SJCRH30 (cell line): ENCODE results near the gene LRP5. TPM values are rescaled to one million over a fixed set of nuclear protein-coding genes. Genes with fewer than 3 reads are reported as not detected.
"Not testable (repeated sequence)": the region's sequence is repeated elsewhere in the genome, so short reads cannot be mapped to it uniquely, and the experiment has no call there.

Source experiments
- DNase-seq, 2 experiments: peaks; one replicate each; pipeline ENCODE4 v3.0.0-alpha.2; 2015 to 2020
- H3K27ac ChIP-seq: fragments of 250-450 bp; sonication (Bioruptor Pico); 2 replicates; pipeline ENCODE4 v1.5.1; 2020; ENCODE audit warnings: mild to moderate bottlenecking, moderate library complexity
- H3K27me3 ChIP-seq: fragments of 250-450 bp; sonication (Bioruptor Pico); 2 replicates; pipeline ENCODE4 v1.5.1; 2020; ENCODE audit warnings: mild to moderate bottlenecking, moderate library complexity
- H3K36me3 ChIP-seq: fragments of 250-450 bp; sonication (Bioruptor Pico); 2 replicates; pipeline ENCODE4 v1.5.1; 2020; ENCODE audit warnings: mild to moderate bottlenecking, moderate library complexity
- H3K4me1 ChIP-seq: fragments of 250-450 bp; sonication (Bioruptor Pico); 2 replicates; pipeline ENCODE4 v1.5.1; 2020; ENCODE audit warnings: mild to moderate bottlenecking, moderate library complexity
- H3K4me3 ChIP-seq: fragments of 250-450 bp; sonication (Bioruptor Pico); 2 replicates; pipeline ENCODE4 v1.5.1; 2020; ENCODE audit warnings: mild to moderate bottlenecking, moderate library complexity
- H3K9me3 ChIP-seq: fragments of 250-450 bp; sonication (Bioruptor Pico); replicated peaks from 2 replicates; pipeline ENCODE4 v1.5.1; 2020; ENCODE audit warnings: mild to moderate bottlenecking, moderate library complexity
- total RNA-seq: library from RNA; depleted of rRNA; stranded (reverse); fragments of >200 nt; shearing (Covaris generic); gene quantifications from 2 replicates; pipeline ENCODE4 v1.2.3, GENCODE V29; 2014

The LRP5 gene
- total RNA-seq, 1 experiment from 2014 or later, result 46.5 TPM

GRCh38 chr11:68338051-68338780 lies 25.8 kb downstream of the LRP5 start:
- H3K4me3 ChIP-seq, result no peak overlapping the region
- H3K4me1 ChIP-seq, result peaks cover 21% of the 10 kb centered on the region
- H3K36me3 ChIP-seq, result peaks cover 11% of the 10 kb centered on the region; the same call in 1 of the 2 replicates
- no peaks in the 10 kb centered on the region for H3K9me3 ChIP-seq
- no peak overlapping the region for H3K27ac ChIP-seq
- no peak for DNase-seq
- no peaks in the 10 kb centered on the region for H3K27me3 ChIP-seq

GRCh38 chr11:68340003-68340767 lies 27.8 kb downstream of the LRP5 start:
- Histone ChIP-seq H3K4me1 (peaks cover 22% of the 10 kb centered on the region), H3K36me3 (no peaks in the 10 kb centered on the region; the same call in 1 of the 2 replicates), H3K4me3 (no peak overlapping the region), H3K27ac (no peak overlapping the region), H3K9me3 (no peaks in the 10 kb centered on the region), H3K27me3 (no peaks in the 10 kb centered on the region)
- DNase-seq, result no peak

GRCh38 chr11:68340784-68341556 lies 28.6 kb downstream of the LRP5 start:
- DNase-seq, result no peak
- H3K9me3 ChIP-seq, result 0 out of 2 replicates have a peak, but pooled peaks cover 3% of the 10 kb centered on the region
- no peak overlapping the region for H3K4me3 ChIP-seq
- peaks cover 3% of the 10 kb centered on the region; the same call in 1 of the 2 replicates for H3K36me3 ChIP-seq
- H3K4me1 ChIP-seq, result peaks cover 22% of the 10 kb centered on the region
- no peak overlapping the region for H3K27ac ChIP-seq
- no peaks in the 10 kb centered on the region for H3K27me3 ChIP-seq

GRCh38 chr11:68341557-68342458 lies 29.4 kb downstream of the LRP5 start:
- Histone ChIP-seq H3K36me3 (peaks cover 3% of the 10 kb centered on the region; the same call in 1 of the 2 replicates), H3K27ac (no peak overlapping the region; the same call in 1 of the 2 replicates), H3K4me1 (peaks cover 22% of the 10 kb centered on the region), H3K4me3 (no peak overlapping the region), H3K9me3 (0 out of 2 replicates have a peak, but pooled peaks cover 3% of the 10 kb centered on the region), H3K27me3 (no peaks in the 10 kb centered on the region)
- DNase-seq, result no peak

GRCh38 chr11:68342459-68343158 lies 30.2 kb downstream of the LRP5 start:
- peaks cover 3% of the 10 kb centered on the region; the same call in 1 of the 2 replicates for H3K36me3 ChIP-seq
- DNase-seq, result peak; percentile 46 to 55
- no peaks in the 10 kb centered on the region for H3K27me3 ChIP-seq
- H3K4me1 ChIP-seq, result peaks cover 22% of the 10 kb centered on the region
- no peak overlapping the region for H3K4me3 ChIP-seq
- 0 out of 2 replicates have a peak, but pooled peaks cover 3% of the 10 kb centered on the region for H3K9me3 ChIP-seq
- peak overlapping the region; percentile 29; the same call in 1 of the 2 replicates for H3K27ac ChIP-seq

GRCh38 chr11:68343761-68344256 lies 31.4 kb downstream of the LRP5 start:
- H3K9me3 ChIP-seq, result 0 out of 2 replicates have a peak, but pooled peaks cover 3% of the 10 kb centered on the region
- DNase-seq, result no peak
- no peaks in the 10 kb centered on the region for H3K27me3 ChIP-seq
- no peak overlapping the region for H3K27ac ChIP-seq
- peaks cover 6% of the 10 kb centered on the region; the same call in 1 of the 2 replicates for H3K36me3 ChIP-seq
- H3K4me1 ChIP-seq, result peaks cover 22% of the 10 kb centered on the region
- no peak overlapping the region for H3K4me3 ChIP-seq

- H3K9me3 ChIP-seq, H3K27me3 ChIP-seq, H3K4me3 ChIP-seq, DNase-seq, H3K27ac ChIP-seq: not testable (repeated sequence)
- peaks cover 13% of the 10 kb centered on the region for H3K36me3 ChIP-seq
- peaks cover 22% of the 10 kb centered on the region for H3K4me1 ChIP-seq
These were observed 32.4 kb downstream of the LRP5 start for GRCh38 chr11:68344821-68345220.

GRCh38 chr11:68345776-68346461 lies 33.5 kb downstream of the LRP5 start:
- H3K4me1 ChIP-seq, result peaks cover 18% of the 10 kb centered on the region
- H3K9me3 ChIP-seq, result 0 out of 2 replicates have a peak, but pooled peaks cover 3% of the 10 kb centered on the region
- H3K27ac ChIP-seq, result no peak overlapping the region
- DNase-seq, result no peak
- H3K4me3 ChIP-seq, result no peak overlapping the region
- peaks cover 18% of the 10 kb centered on the region for H3K36me3 ChIP-seq
- H3K27me3 ChIP-seq, result no peaks in the 10 kb centered on the region

- H3K36me3 ChIP-seq, result peaks cover 18% of the 10 kb centered on the region
- H3K27ac ChIP-seq, result no peak overlapping the region
- 0 out of 2 replicates have a peak, but pooled peaks cover 3% of the 10 kb centered on the region for H3K9me3 ChIP-seq
- no peaks in the 10 kb centered on the region for H3K27me3 ChIP-seq
- H3K4me3 ChIP-seq, result no peak overlapping the region
- H3K4me1 ChIP-seq, result peaks cover 14% of the 10 kb centered on the region
- DNase-seq, result no peak
These were observed 34.0 kb downstream of the LRP5 start for GRCh38 chr11:68346462-68346790.

GRCh38 chr11:68347345-68347744 lies 35.0 kb downstream of the LRP5 start:
- DNase-seq, result no peak
- Histone ChIP-seq H3K4me1 (peaks cover 11% of the 10 kb centered on the region), H3K27me3 (no peaks in the 10 kb centered on the region), H3K4me3 (no peak overlapping the region), H3K9me3 (0 out of 2 replicates have a peak, but pooled peaks cover 3% of the 10 kb centered on the region), H3K27ac (no peak overlapping the region), H3K36me3 (peaks cover 18% of the 10 kb centered on the region)

GRCh38 chr11:68347841-68348240 lies 35.5 kb downstream of the LRP5 start:
- H3K4me1 ChIP-seq, result peaks cover 6% of the 10 kb centered on the region
- H3K4me3 ChIP-seq, result no peak overlapping the region
- no peak for DNase-seq
- H3K27ac ChIP-seq, result no peak overlapping the region
- H3K27me3 ChIP-seq, result no peaks in the 10 kb centered on the region
- H3K9me3 ChIP-seq, result 0 out of 2 replicates have a peak, but pooled peaks cover 3% of the 10 kb centered on the region
- peaks cover 18% of the 10 kb centered on the region for H3K36me3 ChIP-seq

GRCh38 chr11:68349461-68350249 lies 37.3 kb downstream of the LRP5 start:
- 0 out of 2 replicates have a peak, but pooled peaks cover 3% of the 10 kb centered on the region for H3K9me3 ChIP-seq
- H3K27me3 ChIP-seq, result no peaks in the 10 kb centered on the region
- no peak overlapping the region for H3K4me3 ChIP-seq
- H3K27ac ChIP-seq, result no peak overlapping the region
- no peaks in the 10 kb centered on the region for H3K4me1 ChIP-seq
- peaks cover 23% of the 10 kb centered on the region for H3K36me3 ChIP-seq
- no peak for DNase-seq
